K562 (cell line): Measurements from ENCODE around the gene SIX1. TPM values are rescaled to one million over a fixed set of nuclear protein-coding genes. Genes with fewer than 3 reads are reported as not detected.

Source experiments
- polyA plus RNA-seq, 8 experiments: library from polyadenylated mRNA; depleted of rRNA in 4 of 8; stranded (reverse) in 5 of 8; unstranded in 3 of 8; fragments of >200 nt; fragmentation: Nextera tagmentation in 2 of 8; fragmentation: Illumina TruSeq in 1 of 8; extraction: Ambion mirVana in 2 of 8; extraction: Trizol in 1 of 8; gene quantifications; 2 replicates each; pipeline versions ENCODE4 v1.2.1 to v1.2.3, GENCODE V29; 2011 to 2014; ENCODE audit warnings: inconsistent platforms in 1 of 8, missing spikeins in 1 of 8
- total RNA-seq, 7 experiments: library from RNA; depleted of rRNA in 6 of 7; stranded (reverse); fragments of >200 nt in 6 of 7; fragmentation: Illumina TruSeq in 2 of 7; extraction: Trizol in 2 of 7; gene quantifications; 2 replicates each; pipeline versions ENCODE4 v1.2.1 to v1.2.3, GENCODE V29; 2011 to 2021; ENCODE audit warnings: low replicate concordance in 1 of 7

SIX1 gene
- total and polyA plus RNA-seq, 9 of the 15 experiments (the other 6 are each of a cell fraction or from before 2014, with no cell fraction given) = 0.27 to 0.80 (median 0.45) TPM

Other genes starting within 250 kb of the SIX1 start
- gene C14orf39, start 163.4 kb downstream of the SIX1 start, total RNA-seq (2014; rRNA removed) = 0.54 and 1.3 TPM in 2 replicates
- gene C14orf39, start 163.4 kb downstream of the SIX1 start, total RNA-seq (2014; rRNA removed; fragmentation: Illumina TruSeq; extraction: Trizol) = 1.1 and 1.9 TPM in 2 replicates
- gene C14orf39, start 163.4 kb downstream of the SIX1 start, total RNA-seq (2015; rRNA removed; fragmentation: Illumina TruSeq; extraction: Trizol) = 0.90 and 1.7 TPM in 2 replicates
- gene C14orf39, start 163.4 kb downstream of the SIX1 start, total RNA-seq (2021) = 0.58 and 0.82 TPM in 2 replicates
- gene C14orf39, start 163.4 kb downstream of the SIX1 start, polyA plus RNA-seq (2011; rRNA removed) = 0.15 and 1.0 TPM in 2 replicates
- gene C14orf39, start 163.4 kb downstream of the SIX1 start, polyA plus RNA-seq (2014; fragmentation: Illumina TruSeq; extraction: Trizol) = 2.0 and 2.1 TPM in 2 replicates
- 1 to 10 TPM; 1.2 to 1.4 TPM for gene C14orf39, start 163.4 kb downstream of the SIX1 start, polyA plus RNA-seq (2014; fragmentation: Nextera tagmentation; extraction: Ambion mirVana)
- 1.7 and 6.7 TPM in 2 replicates for gene C14orf39, start 163.4 kb downstream of the SIX1 start, polyA plus RNA-seq (2014; rRNA removed)
- not detected in 2 replicates for gene SIX6, start 140.3 kb downstream of the SIX1 start, total RNA-seq (2014; rRNA removed)
- gene SIX6, start 140.3 kb downstream of the SIX1 start, total RNA-seq (2014; rRNA removed; fragmentation: Illumina TruSeq; extraction: Trizol) = not detected in 2 replicates
- gene SIX6, start 140.3 kb downstream of the SIX1 start, total RNA-seq (2015; rRNA removed; fragmentation: Illumina TruSeq; extraction: Trizol) = not detected in 2 replicates
- not detected in 2 replicates for gene SIX6, start 140.3 kb downstream of the SIX1 start, total RNA-seq (2021)
- gene SIX6, start 140.3 kb downstream of the SIX1 start, polyA plus RNA-seq (2011; rRNA removed) = not detected in 2 replicates
- not detected in 2 replicates for gene SIX6, start 140.3 kb downstream of the SIX1 start, polyA plus RNA-seq (2014; fragmentation: Illumina TruSeq; extraction: Trizol)
- not detected for gene SIX6, start 140.3 kb downstream of the SIX1 start, polyA plus RNA-seq (2014; fragmentation: Nextera tagmentation; extraction: Ambion mirVana)
- gene SIX6, start 140.3 kb downstream of the SIX1 start, polyA plus RNA-seq (2014; rRNA removed) = not detected in 2 replicates
- 7.4 and 8.7 TPM in 2 replicates for gene SIX4, start 74.9 kb upstream of the SIX1 start, total RNA-seq (2014; rRNA removed)
- 6.6 and 7.6 TPM in 2 replicates for gene SIX4, start 74.9 kb upstream of the SIX1 start, total RNA-seq (2014; rRNA removed; fragmentation: Illumina TruSeq; extraction: Trizol)
- 6.2 and 6.4 TPM in 2 replicates for gene SIX4, start 74.9 kb upstream of the SIX1 start, total RNA-seq (2015; rRNA removed; fragmentation: Illumina TruSeq; extraction: Trizol)
- gene SIX4, start 74.9 kb upstream of the SIX1 start, total RNA-seq (2021) = 8.1 and 8.6 TPM in 2 replicates
- gene SIX4, start 74.9 kb upstream of the SIX1 start, polyA plus RNA-seq (2011; rRNA removed) = 5.6 and 6.3 TPM in 2 replicates
- 3.9 and 4.1 TPM in 2 replicates for gene SIX4, start 74.9 kb upstream of the SIX1 start, polyA plus RNA-seq (2014; fragmentation: Illumina TruSeq; extraction: Trizol)
- gene SIX4, start 74.9 kb upstream of the SIX1 start, polyA plus RNA-seq (2014; fragmentation: Nextera tagmentation; extraction: Ambion mirVana) = 1 to 10 TPM in 1 of 2 experiments, under 1 TPM in 1; 0.77 to 1.1 TPM
- gene SIX4, start 74.9 kb upstream of the SIX1 start, polyA plus RNA-seq (2014; rRNA removed) = 3.4 and 5.4 TPM in 2 replicates
- 41.7 and 45.6 TPM in 2 replicates for gene MNAT1, start 85.3 kb upstream of the SIX1 start, total RNA-seq (2014; rRNA removed)
- 61.9 and 70.9 TPM in 2 replicates for gene MNAT1, start 85.3 kb upstream of the SIX1 start, total RNA-seq (2014; rRNA removed; fragmentation: Illumina TruSeq; extraction: Trizol)
- gene MNAT1, start 85.3 kb upstream of the SIX1 start, total RNA-seq (2015; rRNA removed; fragmentation: Illumina TruSeq; extraction: Trizol) = 64.8 and 68.0 TPM in 2 replicates
- gene MNAT1, start 85.3 kb upstream of the SIX1 start, total RNA-seq (2021) = 37.8 and 38.4 TPM in 2 replicates
- gene MNAT1, start 85.3 kb upstream of the SIX1 start, polyA plus RNA-seq (2011; rRNA removed) = 54.9 and 58.0 TPM in 2 replicates
- 52.5 and 60.4 TPM in 2 replicates for gene MNAT1, start 85.3 kb upstream of the SIX1 start, polyA plus RNA-seq (2014; fragmentation: Illumina TruSeq; extraction: Trizol)
- gene MNAT1, start 85.3 kb upstream of the SIX1 start, polyA plus RNA-seq (2014; fragmentation: Nextera tagmentation; extraction: Ambion mirVana) = 10 to 100 TPM; 75.6 to 83.3 TPM
- gene MNAT1, start 85.3 kb upstream of the SIX1 start, polyA plus RNA-seq (2014; rRNA removed) = 51.1 and 51.8 TPM in 2 replicates